Measurements from ENCODE around the gene TRAIP. TPM values are rescaled to one million over a fixed set of nuclear protein-coding genes. Genes with fewer than 3 reads are reported as not detected.

TRAIP gene
- total RNA-seq, 6 experiments from 2014 or later = 3.4 to 7.5 (median 6.3) TPM

DNA sequence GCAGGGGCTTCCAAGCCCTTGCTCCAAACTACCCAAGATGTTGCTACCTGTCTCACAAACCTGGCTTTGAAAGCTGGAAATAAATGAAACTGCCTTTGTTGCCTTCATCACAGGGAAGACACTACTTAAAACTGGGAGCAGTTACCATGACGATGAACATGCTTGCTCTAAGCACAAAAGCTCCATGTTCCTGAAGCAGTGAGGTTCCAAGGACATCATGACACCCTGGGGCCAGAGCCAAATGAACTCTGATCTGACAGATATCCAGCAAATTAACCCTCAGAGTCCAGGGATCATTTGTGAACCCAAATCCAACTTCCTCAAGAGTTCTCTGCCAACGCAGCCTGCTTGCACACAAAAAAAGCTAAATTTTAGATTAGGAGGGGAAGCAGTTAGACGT, 10.7 kb downstream of the TRAIP start:
- H3K27ac Mint-ChIP-seq = no peak overlapping the region
- no peak for DNase-seq
- no peaks in the 10 kb centered on the region; the same call in 1 of the 2 replicates for H3K27me3 Mint-ChIP-seq (ENCODE audit: insufficient read depth)
- peaks cover 17% of the 10 kb centered on the region for H3K4me1 Mint-ChIP-seq (ENCODE audit: low read depth)
- no peak overlapping the region for H3K4me3 Mint-ChIP-seq
- no peaks in the 10 kb centered on the region for H3K36me3 Mint-ChIP-seq (ENCODE audit: low read depth)
- TF ChIP-seq, protein P1, sequence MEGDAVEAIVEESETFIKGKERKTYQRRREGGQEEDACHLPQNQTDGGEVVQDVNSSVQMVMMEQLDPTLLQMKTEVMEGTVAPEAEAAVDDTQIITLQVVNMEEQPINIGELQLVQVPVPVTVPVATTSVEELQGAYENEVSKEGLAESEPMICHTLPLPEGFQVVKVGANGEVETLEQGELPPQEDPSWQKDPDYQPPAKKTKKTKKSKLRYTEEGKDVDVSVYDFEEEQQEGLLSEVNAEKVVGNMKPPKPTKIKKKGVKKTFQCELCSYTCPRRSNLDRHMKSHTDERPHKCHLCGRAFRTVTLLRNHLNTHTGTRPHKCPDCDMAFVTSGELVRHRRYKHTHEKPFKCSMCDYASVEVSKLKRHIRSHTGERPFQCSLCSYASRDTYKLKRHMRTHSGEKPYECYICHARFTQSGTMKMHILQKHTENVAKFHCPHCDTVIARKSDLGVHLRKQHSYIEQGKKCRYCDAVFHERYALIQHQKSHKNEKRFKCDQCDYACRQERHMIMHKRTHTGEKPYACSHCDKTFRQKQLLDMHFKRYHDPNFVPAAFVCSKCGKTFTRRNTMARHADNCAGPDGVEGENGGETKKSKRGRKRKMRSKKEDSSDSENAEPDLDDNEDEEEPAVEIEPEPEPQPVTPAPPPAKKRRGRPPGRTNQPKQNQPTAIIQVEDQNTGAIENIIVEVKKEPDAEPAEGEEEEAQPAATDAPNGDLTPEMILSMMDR (IDR thresholded peaks at IDR 0.05) = no peak
- no peaks in the 10 kb centered on the region for H3K9me3 Mint-ChIP-seq

DNA sequence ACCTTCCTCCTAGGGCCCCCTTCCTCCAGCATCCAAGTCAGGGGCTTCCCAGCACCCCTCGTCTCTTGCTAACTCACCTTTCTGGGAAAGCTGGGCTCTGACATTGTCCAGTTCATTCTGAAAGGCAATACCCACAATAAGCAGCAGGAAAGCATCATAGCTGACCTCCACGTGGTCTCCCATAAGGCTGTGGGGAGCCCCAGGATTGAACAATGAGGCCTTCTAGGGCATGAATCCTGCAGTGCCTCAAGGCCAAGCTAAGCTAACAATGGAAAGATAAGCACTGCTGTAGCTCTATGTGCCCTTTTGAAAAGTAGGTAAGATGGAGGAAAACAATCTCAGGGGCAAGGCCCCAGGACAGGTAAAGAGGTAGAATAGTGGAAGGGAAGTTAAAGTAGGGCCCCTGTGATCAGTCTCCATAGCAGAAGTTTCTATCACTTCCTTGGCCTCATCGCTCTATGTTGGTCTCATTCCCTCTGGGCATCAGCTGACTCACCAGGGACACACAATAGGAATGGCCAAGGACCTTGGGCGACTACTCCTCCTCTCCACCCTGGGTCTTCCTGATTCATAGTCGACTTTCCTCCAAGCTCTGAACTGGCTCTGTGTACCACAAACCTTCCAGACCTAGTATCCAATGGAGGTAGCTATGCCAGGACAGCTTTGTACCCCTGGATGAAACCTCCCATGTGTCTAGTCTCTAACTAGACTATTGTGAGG, 11.7 kb downstream of the TRAIP start:
- Mint-ChIP-seq H3K4me3 (no peak overlapping the region), H3K27me3 (ENCODE audit: insufficient read depth) (no peaks in the 10 kb centered on the region; the same call in 1 of the 2 replicates), H3K9me3 (no peaks in the 10 kb centered on the region), H3K27ac (peak overlapping the region; percentile 42; the same call in 1 of the 2 replicates), H3K36me3 (ENCODE audit: low read depth) (no peaks in the 10 kb centered on the region), H3K4me1 (ENCODE audit: low read depth) (peaks cover 17% of the 10 kb centered on the region)
- TF ChIP-seq, protein P1 (IDR thresholded peaks at IDR 0.05) = no peak
- DNase-seq = no peak

DNA sequence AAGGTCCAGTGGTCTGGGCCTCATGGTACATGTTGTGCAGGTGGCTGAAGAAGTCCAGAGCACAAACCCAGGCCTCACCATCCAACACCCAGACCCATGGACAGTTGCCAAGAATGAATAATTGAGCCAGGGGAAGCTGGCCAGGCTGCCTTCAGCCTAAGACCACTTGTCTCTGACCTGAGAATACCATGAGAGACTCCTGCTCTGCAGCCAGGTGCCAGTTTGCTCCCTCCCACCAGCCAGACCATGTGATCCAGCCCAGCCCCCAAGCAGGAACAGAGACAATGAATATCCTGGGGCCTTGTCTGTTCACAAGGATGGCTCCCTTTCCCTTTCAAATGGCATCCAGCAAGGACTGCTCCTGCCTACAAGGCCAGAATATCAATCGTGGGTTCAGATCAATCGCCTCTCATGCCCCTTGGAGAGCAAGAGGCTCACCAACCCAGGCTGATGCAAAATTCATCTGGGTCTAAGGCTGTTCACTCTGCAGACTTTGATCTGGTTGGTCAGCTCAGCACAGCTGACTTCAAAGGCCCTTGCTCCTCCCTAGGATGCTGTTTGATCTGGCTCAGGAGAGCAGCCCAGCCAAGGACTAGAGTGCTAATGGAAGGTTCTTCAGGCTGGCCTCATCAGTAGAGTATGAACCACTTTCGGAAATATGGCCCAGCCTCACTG, 13.4 kb downstream of the TRAIP start:
- DNase-seq = no peak
- TF ChIP-seq, protein P1 (IDR thresholded peaks at IDR 0.05) = no peak
- Mint-ChIP-seq H3K9me3 (no peaks in the 10 kb centered on the region), H3K27me3 (ENCODE audit: insufficient read depth) (no peaks in the 10 kb centered on the region; the same call in 1 of the 2 replicates), H3K4me1 (ENCODE audit: low read depth) (peaks cover 25% of the 10 kb centered on the region), H3K27ac (no peak overlapping the region), H3K4me3 (no peak overlapping the region), H3K36me3 (ENCODE audit: low read depth) (no peaks in the 10 kb centered on the region)

DNA sequence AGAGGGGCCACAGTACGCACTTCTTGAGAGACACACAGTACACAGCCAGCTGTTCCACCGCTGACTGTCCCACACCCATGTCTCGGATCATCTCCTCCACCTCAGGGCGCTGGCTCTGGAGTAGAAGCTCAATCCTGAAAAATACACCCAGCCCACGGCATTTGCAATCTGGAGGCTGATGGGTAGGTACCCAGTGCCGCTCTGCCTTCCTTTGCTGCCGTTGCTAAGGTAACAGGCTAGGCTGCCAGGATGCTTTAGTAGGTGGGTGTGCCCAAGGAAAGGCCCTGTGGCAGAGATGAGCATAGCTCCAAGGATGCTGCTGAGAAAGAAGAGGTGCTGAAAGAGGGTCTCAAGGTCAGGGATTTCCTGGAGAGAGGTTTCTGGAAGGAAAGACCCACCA, 14.6 kb downstream of the TRAIP start:
- Mint-ChIP-seq H3K9me3 (no peaks in the 10 kb centered on the region), H3K27me3 (ENCODE audit: insufficient read depth) (no peaks in the 10 kb centered on the region; the same call in 1 of the 2 replicates), H3K4me3 (no peak overlapping the region), H3K36me3 (ENCODE audit: low read depth) (no peaks in the 10 kb centered on the region), H3K4me1 (ENCODE audit: low read depth) (peaks cover 25% of the 10 kb centered on the region), H3K27ac (no peak overlapping the region)
- TF ChIP-seq, protein P1 (IDR thresholded peaks at IDR 0.05) = no peak
- no peak for DNase-seq

DNA sequence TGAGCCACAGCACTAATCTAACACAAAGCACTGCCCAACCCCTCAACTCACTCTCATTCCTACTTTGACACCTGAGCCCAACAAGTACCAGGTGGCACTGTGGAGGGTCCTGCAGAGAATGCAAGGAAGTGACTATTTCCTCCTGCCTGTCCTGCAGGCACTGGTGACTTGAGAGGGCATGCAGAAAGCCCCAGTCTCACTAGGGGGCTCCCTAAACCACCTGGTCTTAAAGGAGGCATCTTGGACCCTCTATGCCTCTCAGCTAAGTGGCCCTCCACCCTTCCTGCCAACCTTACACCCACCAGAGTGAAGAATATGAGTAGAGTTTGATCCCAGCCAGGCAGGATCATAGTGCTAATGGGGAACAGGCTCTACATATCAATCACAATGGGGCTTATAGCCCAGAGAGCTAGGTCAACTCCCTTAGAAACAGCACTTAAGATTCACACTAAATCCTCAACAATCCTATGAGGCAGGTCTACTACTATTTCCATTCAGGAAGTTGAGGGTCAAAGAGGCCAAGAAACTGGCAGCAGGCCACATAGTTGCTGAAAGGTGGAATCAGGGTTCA, 15.2 kb downstream of the TRAIP start:
- TF ChIP-seq, protein P1 (IDR thresholded peaks at IDR 0.05) = peak; percentile 58
- DNase-seq = peak; percentile 8
- Mint-ChIP-seq H3K36me3 (ENCODE audit: low read depth) (no peaks in the 10 kb centered on the region), H3K9me3 (no peaks in the 10 kb centered on the region), H3K27me3 (ENCODE audit: insufficient read depth) (no peaks in the 10 kb centered on the region; the same call in 1 of the 2 replicates), H3K27ac (no peak overlapping the region), H3K4me1 (ENCODE audit: low read depth) (peaks cover 25% of the 10 kb centered on the region), H3K4me3 (no peak overlapping the region)
